Neural cell (in vitro differentiated cells): ENCODE measurements around the gene AOC2. TPM values are rescaled to one million over a fixed set of nuclear protein-coding genes. Genes with fewer than 3 reads are reported as not detected.
"Not testable (repeated sequence)": the region's sequence is repeated elsewhere in the genome, so short reads cannot be mapped to it uniquely, and the experiment has no call there.

Source experiments
- H2AFZ ChIP-seq: fragments of 200-600, 300-800 bp; sonication (generic), shearing (Covaris generic); 2 replicates; pipeline ENCODE4 v1.6.0; 2014; ENCODE audit warnings: low read depth, mild to moderate bottlenecking, antibody characterized with exemption, low read length, moderate library complexity
- H3F3A ChIP-seq: fragments of 200-600 bp; shearing (Covaris generic); 2 replicates; pipeline ENCODE4 v1.6.1; 2016; ENCODE audit warnings: mild to moderate bottlenecking, moderate library complexity, mixed read lengths, antibody characterized with exemption, low read length; ENCODE audit not compliant: insufficient read depth, poor library complexity, severe bottlenecking
- H3K27ac ChIP-seq: fragments of 200-600, 300-800 bp; sonication (generic), shearing (Covaris generic); 2 replicates; pipeline ENCODE4 v1.5.1; 2014; ENCODE audit warnings: mild to moderate bottlenecking, low read length, moderate library complexity
- H3K27me3 ChIP-seq: fragments of 300-800, 200-600 bp; sonication (generic), shearing (Covaris generic); 2 replicates; pipeline ENCODE4 v1.6.0; 2014; ENCODE audit warnings: mild to moderate bottlenecking, low read depth, low read length, moderate library complexity; ENCODE audit not compliant: insufficient read depth
- H3K36me3 ChIP-seq: fragments of 300-800, 200-600 bp; sonication (generic), shearing (Covaris generic); 2 replicates; pipeline ENCODE4 v1.5.1; 2014; ENCODE audit warnings: mild to moderate bottlenecking, antibody characterized with exemption, low read length, moderate library complexity; ENCODE audit not compliant: insufficient read depth
- H3K4me2 ChIP-seq: fragments of 300-800, 200-600 bp; sonication (generic), shearing (Covaris generic); 2 replicates; pipeline ENCODE4 v1.6.0; 2014; ENCODE audit warnings: mild to moderate bottlenecking, low read length
- H3K4me3 ChIP-seq: fragments of 300-800, 200-600 bp; sonication (generic), shearing (Covaris generic); 2 replicates; pipeline ENCODE4 v1.5.1; 2014; ENCODE audit warnings: mild to moderate bottlenecking, low read length, moderate library complexity
- H3K79me2 ChIP-seq: fragments of 200-600 bp; shearing (Covaris generic); replicated peaks from 2 replicates; pipeline ENCODE4 v1.6.0; 2014; ENCODE audit warnings: mild to moderate bottlenecking, low read length, moderate library complexity; ENCODE audit not compliant: insufficient read depth
- H3K9ac ChIP-seq: fragments of 300-800, 200-600 bp; sonication (generic), shearing (Covaris generic); 2 replicates; pipeline ENCODE4 v1.6.1; 2016; ENCODE audit warnings: mild to moderate bottlenecking, low read length, mixed read lengths
- H3K9me2 ChIP-seq: fragments of 200-600 bp; shearing (Covaris generic); 2 replicates; pipeline ENCODE4 v1.6.1; 2016; ENCODE audit warnings: mild to moderate bottlenecking, low read length, mixed read lengths; ENCODE audit not compliant: insufficient read depth
- H3K9me3 ChIP-seq: fragments of 200-600, 300-800 bp; sonication (generic), shearing (Covaris generic); 2 replicates; pipeline ENCODE4 v1.6.1; 2016; ENCODE audit warnings: mild to moderate bottlenecking, mixed run types, low read length, moderate library complexity, mixed read lengths
- H4K20me1 ChIP-seq: fragments of 200-600 bp; shearing (Covaris generic); 2 replicates; pipeline ENCODE4 v1.6.1; 2016; ENCODE audit warnings: mild to moderate bottlenecking, mixed run types; ENCODE audit not compliant: insufficient read depth
- EP300 ChIP-seq: fragments of 450-650 bp; conservative IDR thresholded peaks from 2 replicates; pipeline ENCODE4 v1.6.1; 2014; ENCODE audit warnings: antibody characterized with exemption, mild to moderate bottlenecking, moderate library complexity; ENCODE audit not compliant: poor library complexity, severe bottlenecking
- EZH2 ChIP-seq: fragments of 200-600, 300-800 bp; shearing (Covaris generic), sonication (generic); IDR thresholded peaks from 2 replicates; pipeline ENCODE4 v1.6.1; 2014; ENCODE audit warnings: antibody characterized with exemption, low read length, borderline replicate concordance, mild to moderate bottlenecking; ENCODE audit not compliant: insufficient read depth, poor library complexity, severe bottlenecking
- MXI1 ChIP-seq: fragments of 450-650 bp; conservative IDR thresholded peaks from 2 replicates; pipeline ENCODE4 v1.6.1; 2014; ENCODE audit warnings: antibody characterized with exemption, mild to moderate bottlenecking; ENCODE audit not compliant: poor library complexity, severe bottlenecking
- POLR2AphosphoS5 ChIP-seq: IDR thresholded peaks from 2 replicates; pipeline ENCODE4 v1.6.1; 2012
- RAD21 ChIP-seq: fragments of 450-650 bp; conservative IDR thresholded peaks from 2 replicates; pipeline ENCODE4 v1.6.1; 2014; ENCODE audit warnings: antibody characterized with exemption, mild to moderate bottlenecking, moderate library complexity
- SMC3 ChIP-seq: fragments of 450-650 bp; conservative IDR thresholded peaks from 2 replicates; pipeline ENCODE4 v1.6.1; 2014; ENCODE audit warnings: antibody characterized with exemption, mild to moderate bottlenecking, moderate library complexity; ENCODE audit not compliant: poor library complexity
- TAF1 ChIP-seq: IDR thresholded peaks from 2 replicates; pipeline ENCODE4 v1.6.1; 2012; ENCODE audit warnings: low read depth
- polyA plus RNA-seq: library from polyadenylated mRNA; depleted of rRNA; stranded (reverse); fragments of >200 nt; gene quantifications from 2 replicates; pipeline ENCODE4 v1.2.3, GENCODE V29; 2014
- TF ChIP-seq, protein P1 (sequence below): IDR thresholded peaks from 2 replicates; pipeline ENCODE4 v1.6.1; 2012; ENCODE audit warnings: borderline replicate concordance
- TF ChIP-seq, protein P2 (sequence below): fragments of 450-650 bp; IDR thresholded peaks from 2 replicates; pipeline ENCODE4 v1.5.1; 2014; ENCODE audit warnings: antibody characterized with exemption, mild to moderate bottlenecking, moderate library complexity; ENCODE audit not compliant: poor library complexity, severe bottlenecking

Gene AOC2
- polyA plus RNA-seq, 1 donor from 2014 or later, result 2.8 TPM

- no peak for TF ChIP-seq MXI1
- TF ChIP-seq, protein P1, sequence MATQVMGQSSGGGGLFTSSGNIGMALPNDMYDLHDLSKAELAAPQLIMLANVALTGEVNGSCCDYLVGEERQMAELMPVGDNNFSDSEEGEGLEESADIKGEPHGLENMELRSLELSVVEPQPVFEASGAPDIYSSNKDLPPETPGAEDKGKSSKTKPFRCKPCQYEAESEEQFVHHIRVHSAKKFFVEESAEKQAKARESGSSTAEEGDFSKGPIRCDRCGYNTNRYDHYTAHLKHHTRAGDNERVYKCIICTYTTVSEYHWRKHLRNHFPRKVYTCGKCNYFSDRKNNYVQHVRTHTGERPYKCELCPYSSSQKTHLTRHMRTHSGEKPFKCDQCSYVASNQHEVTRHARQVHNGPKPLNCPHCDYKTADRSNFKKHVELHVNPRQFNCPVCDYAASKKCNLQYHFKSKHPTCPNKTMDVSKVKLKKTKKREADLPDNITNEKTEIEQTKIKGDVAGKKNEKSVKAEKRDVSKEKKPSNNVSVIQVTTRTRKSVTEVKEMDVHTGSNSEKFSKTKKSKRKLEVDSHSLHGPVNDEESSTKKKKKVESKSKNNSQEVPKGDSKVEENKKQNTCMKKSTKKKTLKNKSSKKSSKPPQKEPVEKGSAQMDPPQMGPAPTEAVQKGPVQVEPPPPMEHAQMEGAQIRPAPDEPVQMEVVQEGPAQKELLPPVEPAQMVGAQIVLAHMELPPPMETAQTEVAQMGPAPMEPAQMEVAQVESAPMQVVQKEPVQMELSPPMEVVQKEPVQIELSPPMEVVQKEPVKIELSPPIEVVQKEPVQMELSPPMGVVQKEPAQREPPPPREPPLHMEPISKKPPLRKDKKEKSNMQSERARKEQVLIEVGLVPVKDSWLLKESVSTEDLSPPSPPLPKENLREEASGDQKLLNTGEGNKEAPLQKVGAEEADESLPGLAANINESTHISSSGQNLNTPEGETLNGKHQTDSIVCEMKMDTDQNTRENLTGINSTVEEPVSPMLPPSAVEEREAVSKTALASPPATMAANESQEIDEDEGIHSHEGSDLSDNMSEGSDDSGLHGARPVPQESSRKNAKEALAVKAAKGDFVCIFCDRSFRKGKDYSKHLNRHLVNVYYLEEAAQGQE, result no peak
- no peak for TF ChIP-seq POLR2AphosphoS5
- no peak for TF ChIP-seq EZH2
- H3K27ac ChIP-seq, result no peak overlapping the region
- no peaks in the 10 kb centered on the region for H3F3A ChIP-seq
- H3K27me3 ChIP-seq, result no peaks in the 10 kb centered on the region
- H3K9ac ChIP-seq, result no peak overlapping the region
- H3K79me2 ChIP-seq, result no peaks in the 10 kb centered on the region
- no peak overlapping the region for H3K4me2 ChIP-seq
- H3K4me3 ChIP-seq, result no peak overlapping the region
- H3K36me3 ChIP-seq, result no peaks in the 10 kb centered on the region
- no peaks in the 10 kb centered on the region for H3K9me2 ChIP-seq
- H2AFZ ChIP-seq, result no peak overlapping the region
- H4K20me1 ChIP-seq, result no peaks in the 10 kb centered on the region
- peaks cover 6% of the 10 kb centered on the region for H3K9me3 ChIP-seq
Measured at GRCh38 chr17:42866216-42866615, 21.8 kb downstream of the AOC2 start.

DNA sequence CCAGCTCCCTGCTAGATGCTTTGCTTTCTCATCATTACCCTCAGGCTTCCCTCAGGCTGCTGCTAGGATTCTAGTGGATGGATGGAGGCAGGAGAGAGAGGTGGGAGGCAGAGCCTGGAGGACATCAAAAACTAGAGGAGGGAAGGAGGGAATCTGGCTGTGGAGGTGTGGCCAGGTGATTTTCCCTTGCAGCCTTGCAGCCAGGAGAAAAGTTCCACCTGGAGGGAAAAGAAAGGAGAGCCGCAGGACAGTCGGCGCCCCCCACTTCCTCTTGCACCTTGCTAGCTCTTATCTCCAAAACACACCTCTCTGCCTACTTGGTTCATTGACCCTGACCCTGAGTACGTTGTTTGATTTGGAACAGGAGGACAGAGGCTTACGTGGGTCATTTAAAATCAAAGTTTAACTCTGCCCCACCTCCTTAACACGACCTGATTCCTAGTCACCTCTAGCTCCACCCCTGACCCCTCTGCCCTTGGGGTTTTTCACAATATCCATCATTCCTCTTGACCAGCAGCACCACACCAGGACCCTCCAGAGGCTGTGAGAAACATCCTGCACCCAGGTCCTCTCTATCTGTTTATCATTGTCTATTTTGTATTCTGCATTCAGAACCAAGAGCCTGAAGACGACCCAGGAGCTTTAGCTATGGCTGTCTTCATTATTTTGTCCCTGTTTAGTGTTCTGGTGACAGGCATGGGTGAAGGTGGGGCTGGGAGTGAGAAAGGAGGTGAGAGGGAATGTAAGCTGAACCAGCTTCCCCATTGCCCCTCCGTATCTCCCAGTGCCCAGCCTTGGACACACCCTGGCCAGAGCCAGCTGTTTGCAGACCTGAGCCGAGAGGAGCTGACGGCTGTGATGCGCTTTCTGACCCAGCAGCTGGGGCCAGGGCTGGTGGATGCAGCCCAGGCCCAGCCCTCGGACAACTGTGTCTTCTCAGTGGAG, 22.5 kb downstream of the AOC2 start:
- Histone ChIP-seq H3K4me3 (no peak overlapping the region), H4K20me1 (no peaks in the 10 kb centered on the region), H3K9ac (no peak overlapping the region), H3K27me3 (no peaks in the 10 kb centered on the region), H3K27ac (no peak overlapping the region), H2AFZ (no peak overlapping the region), H3F3A (no peaks in the 10 kb centered on the region), H3K36me3 (no peaks in the 10 kb centered on the region), H3K79me2 (no peaks in the 10 kb centered on the region), H3K9me2 (no peaks in the 10 kb centered on the region), H3K9me3 (peaks cover 9% of the 10 kb centered on the region), H3K4me2 (no peak overlapping the region)
- TF ChIP-seq MXI1 (no peak), EP300 (no peak), TAF1 (no peak), SMC3 (no peak), POLR2AphosphoS5 (no peak), RAD21 (no peak), EZH2 (no peak)
- TF ChIP-seq, protein P2, sequence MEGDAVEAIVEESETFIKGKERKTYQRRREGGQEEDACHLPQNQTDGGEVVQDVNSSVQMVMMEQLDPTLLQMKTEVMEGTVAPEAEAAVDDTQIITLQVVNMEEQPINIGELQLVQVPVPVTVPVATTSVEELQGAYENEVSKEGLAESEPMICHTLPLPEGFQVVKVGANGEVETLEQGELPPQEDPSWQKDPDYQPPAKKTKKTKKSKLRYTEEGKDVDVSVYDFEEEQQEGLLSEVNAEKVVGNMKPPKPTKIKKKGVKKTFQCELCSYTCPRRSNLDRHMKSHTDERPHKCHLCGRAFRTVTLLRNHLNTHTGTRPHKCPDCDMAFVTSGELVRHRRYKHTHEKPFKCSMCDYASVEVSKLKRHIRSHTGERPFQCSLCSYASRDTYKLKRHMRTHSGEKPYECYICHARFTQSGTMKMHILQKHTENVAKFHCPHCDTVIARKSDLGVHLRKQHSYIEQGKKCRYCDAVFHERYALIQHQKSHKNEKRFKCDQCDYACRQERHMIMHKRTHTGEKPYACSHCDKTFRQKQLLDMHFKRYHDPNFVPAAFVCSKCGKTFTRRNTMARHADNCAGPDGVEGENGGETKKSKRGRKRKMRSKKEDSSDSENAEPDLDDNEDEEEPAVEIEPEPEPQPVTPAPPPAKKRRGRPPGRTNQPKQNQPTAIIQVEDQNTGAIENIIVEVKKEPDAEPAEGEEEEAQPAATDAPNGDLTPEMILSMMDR, result no peak
- TF ChIP-seq, protein P1, result no peak

- not testable (repeated sequence) for H3F3A ChIP-seq, H3K9ac ChIP-seq, H3K27me3 ChIP-seq, H4K20me1 ChIP-seq, H2AFZ ChIP-seq, H3K9me2 ChIP-seq, H3K27ac ChIP-seq, H3K4me3 ChIP-seq, H3K9me3 ChIP-seq, H3K36me3 ChIP-seq, H3K79me2 ChIP-seq, H3K4me2 ChIP-seq
Measured at GRCh38 chr17:42867694-42868261, 23.4 kb downstream of the AOC2 start.
